Astrocyte of the cerebellum (primary cell): ENCODE results near the gene IDH3A.

Source experiments
- DNase-seq: peaks from one replicate; pipeline ENCODE4 v3.0.0-alpha.2; 2011; ENCODE audit warnings: low read depth
- H3K4me3 ChIP-seq: 2 replicates; pipeline ENCODE4 v1.5.1; 2011; ENCODE audit warnings: mild to moderate bottlenecking, low read depth, low read length, moderate library complexity
- CTCF ChIP-seq: IDR thresholded peaks from 2 replicates; pipeline ENCODE4 v1.5.1; 2012; ENCODE audit warnings: low read length, low read depth, moderate library complexity, mild to moderate bottlenecking; ENCODE audit errors: missing control alignments
- in situ Hi-C: cut with HindIII; loops from 2 replicates; pipeline ENCODE4 v1.10.0; 2017; ENCODE audit warnings: low sequenced_read_pairs

Gene IDH3A

GRCh38 chr15:78154955-78155354, 5.8 kb downstream of the IDH3A start:
- H3K4me3 ChIP-seq, result no peak overlapping the region
- in situ Hi-C loops, result no loop called here
- no peak for TF ChIP-seq CTCF
- no peak for DNase-seq

GRCh38 chr15:78155355-78155939, 6.3 kb downstream of the IDH3A start:
- H3K4me3 ChIP-seq, result no peak overlapping the region
- in situ Hi-C loops, result no loop called here
- no peak for TF ChIP-seq CTCF
- no peak for DNase-seq

DNA sequence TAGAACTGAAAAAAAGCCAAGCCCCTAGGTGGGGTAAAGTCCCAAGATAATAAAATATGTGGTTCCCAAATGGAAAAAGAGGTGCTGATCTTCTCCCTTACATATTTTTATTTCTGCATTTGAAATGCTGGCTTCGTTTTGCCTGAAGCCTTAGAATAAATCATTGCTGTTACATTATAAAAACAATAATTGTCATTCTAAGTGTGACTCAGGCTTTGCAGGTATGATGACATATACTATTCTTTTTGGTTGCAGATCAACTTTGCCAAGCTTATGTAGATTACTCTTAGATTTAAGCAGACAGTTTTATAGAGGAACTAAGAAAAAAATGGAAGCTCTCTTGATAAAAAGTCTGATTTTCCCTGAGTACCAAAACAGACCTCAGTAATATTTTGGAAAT, 7.5 kb downstream of the IDH3A start:
- no peak for TF ChIP-seq CTCF
- in situ Hi-C loops, result no loop called here
- no peak overlapping the region for H3K4me3 ChIP-seq
- no peak for DNase-seq

DNA sequence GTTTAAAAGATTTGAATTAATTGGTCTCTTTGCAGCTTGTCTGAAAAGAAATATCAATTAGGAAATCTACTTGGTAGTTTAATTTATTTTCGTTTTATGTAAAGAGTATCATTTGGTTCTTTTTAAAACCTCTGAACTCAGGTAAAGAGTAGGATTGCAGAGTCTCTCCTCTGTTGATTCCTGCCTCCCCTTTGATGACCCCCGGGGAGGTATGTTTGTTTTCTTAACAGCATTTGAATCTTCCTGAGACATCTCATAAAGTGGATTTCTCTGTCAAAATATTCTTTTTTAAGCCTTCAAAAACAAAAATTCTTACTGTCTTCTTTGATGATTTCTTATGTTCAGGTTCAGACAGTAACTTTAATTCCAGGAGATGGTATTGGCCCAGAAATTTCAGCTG, 8.0 kb downstream of the IDH3A start:
- DNase-seq, result no peak
- TF ChIP-seq CTCF, result no peak
- H3K4me3 ChIP-seq, result no peak overlapping the region
- in situ Hi-C loops, result no loop called here

GRCh38 chr15:78159395-78159794, 10.2 kb downstream of the IDH3A start:
- in situ Hi-C loops, result no loop called here
- DNase-seq, result no peak
- no peak overlapping the region for H3K4me3 ChIP-seq
- no peak for TF ChIP-seq CTCF

- in situ Hi-C loops, result no loop called here
- no peak for TF ChIP-seq CTCF
- DNase-seq, result no peak
- H3K4me3 ChIP-seq, result no peak overlapping the region
These were observed 12.9 kb downstream of the IDH3A start for GRCh38 chr15:78162038-78162437.

- in situ Hi-C loops, result no loop called here
- no peak for TF ChIP-seq CTCF
These were observed 14.8 kb downstream of the IDH3A start for GRCh38 chr15:78164010-78164409.

More at GRCh38 chr15:78164010-78164409, 14.8 kb downstream of the IDH3A start:
- DNase-seq, result no peak
- no peak overlapping the region for H3K4me3 ChIP-seq
